Fibroblast of pulmonary artery (primary cell): ENCODE results near the gene NOC2L.

Experiments
- DNase-seq: peaks from one replicate; pipeline ENCODE4 v3.0.0-alpha.2; 2010; ENCODE audit warnings: low read depth
- H3K4me3 ChIP-seq: replicated peaks from 2 replicates; pipeline ENCODE4 v1.5.1; 2011; ENCODE audit warnings: low read depth, mild to moderate bottlenecking, control low read depth, low read length, moderate library complexity
- CTCF ChIP-seq: IDR thresholded peaks from 2 replicates; pipeline ENCODE4 v1.5.1; 2011; ENCODE audit warnings: mild to moderate bottlenecking, control low read depth, low read length, inconsistent platforms; ENCODE audit errors: missing control alignments

Gene NOC2L

DNA sequence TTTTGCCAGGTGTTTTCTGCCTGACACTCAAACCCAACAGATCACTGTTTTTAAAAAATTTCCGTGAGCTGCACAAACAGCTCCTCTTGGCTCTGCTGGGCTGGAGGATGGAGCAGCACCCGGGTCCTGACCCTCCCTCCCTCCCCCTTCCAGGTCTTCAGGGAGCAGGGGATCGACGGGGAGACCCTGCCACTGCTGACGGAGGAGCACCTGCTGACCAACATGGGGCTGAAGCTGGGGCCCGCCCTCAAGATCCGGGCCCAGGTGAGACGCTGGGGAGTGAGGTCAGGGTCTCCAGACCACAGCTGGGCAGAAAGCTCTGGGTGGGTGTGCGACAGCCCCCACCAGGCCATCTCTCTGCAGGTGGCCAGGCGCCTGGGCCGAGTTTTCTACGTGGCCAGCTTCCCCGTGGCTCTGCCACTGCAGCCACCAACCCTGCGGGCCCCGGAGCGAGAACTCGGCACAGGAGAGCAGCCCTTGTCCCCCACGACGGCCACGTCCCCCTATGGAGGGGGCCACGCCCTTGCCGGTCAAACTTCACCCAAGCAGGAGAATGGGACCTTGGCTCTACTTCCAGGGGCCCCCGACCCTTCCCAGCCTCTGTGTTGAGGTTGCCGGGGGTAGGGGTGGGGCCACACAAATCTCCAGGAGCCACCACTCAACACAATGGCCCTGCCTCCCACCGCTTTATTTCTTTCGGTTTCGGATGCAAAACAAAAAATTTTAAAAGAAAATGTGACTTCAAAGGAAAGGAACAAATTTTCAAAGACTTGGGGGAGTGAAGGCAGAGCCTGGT lies 15.3 kb downstream of the NOC2L start:
- no peak for TF ChIP-seq CTCF
- no peak for DNase-seq
- no peak overlapping the region for H3K4me3 ChIP-seq

GRCh38 chr1:942864-943533 lies 16.1 kb downstream of the NOC2L start:
- DNase-seq, result peak; percentile 55
- H3K4me3 ChIP-seq, result peak overlapping the region; percentile 17
- no peak for TF ChIP-seq CTCF

DNA sequence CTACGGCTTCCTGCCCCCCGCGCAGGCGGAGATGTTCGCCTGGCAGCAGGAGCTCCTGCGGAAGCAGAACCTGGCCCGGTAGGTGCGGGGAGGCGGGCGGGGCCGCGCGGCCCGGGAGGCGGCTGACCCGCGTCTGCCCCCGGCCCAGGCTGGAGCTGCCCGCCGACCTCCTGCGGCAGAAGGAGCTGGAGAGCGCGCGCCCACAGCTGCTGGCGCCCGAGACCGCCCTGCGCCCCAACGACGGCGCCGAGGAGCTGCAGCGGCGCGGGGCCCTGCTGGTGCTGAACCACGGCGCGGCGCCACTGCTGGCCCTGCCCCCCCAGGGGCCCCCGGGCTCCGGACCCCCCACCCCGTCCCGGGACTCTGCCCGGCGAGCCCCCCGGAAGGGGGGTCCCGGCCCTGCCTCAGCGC lies 16.6 kb downstream of the NOC2L start:
- TF ChIP-seq CTCF, result no peak
- peak overlapping the region; percentile 37 for H3K4me3 ChIP-seq
- no peak for DNase-seq

DNA sequence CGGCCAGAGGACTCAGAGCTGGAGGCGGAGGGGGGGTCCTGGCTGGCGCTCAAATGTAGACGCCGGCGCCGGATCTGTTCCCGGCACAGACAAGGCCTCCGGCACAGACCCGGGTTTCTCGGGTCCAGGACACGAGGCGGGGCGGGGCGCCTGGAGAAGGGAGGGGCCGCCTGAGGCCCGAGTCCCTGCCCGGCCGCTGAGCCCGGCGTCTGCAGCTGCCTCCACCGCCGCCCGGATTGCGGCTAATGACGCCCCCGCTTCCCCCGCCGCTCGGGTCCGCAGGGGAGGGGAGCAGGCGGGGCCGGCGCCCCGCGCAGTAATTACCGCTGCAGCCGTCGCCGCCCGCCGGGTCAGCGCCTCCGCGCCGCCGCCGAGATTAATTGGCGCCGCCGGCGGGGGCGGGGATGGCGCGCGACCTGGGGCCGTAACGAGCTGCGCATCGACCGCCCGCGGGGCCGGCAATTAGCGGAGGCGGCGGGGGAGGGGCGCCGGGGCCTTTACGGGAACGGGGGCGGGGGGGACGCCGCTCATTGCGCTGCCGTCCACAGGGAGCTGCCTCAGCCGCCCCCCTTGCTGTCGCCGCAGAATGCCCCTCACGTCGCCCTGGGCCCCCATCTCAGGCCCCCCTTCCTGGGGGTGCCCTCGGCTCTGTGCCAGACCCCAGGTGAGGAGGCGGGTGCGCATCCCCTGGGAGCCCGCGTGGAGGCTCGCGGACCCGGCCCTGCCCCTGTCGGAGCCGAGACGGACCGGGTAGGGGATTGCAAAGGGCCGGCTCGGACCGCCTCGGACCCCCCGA lies 17.3 kb downstream of the NOC2L start:
- TF ChIP-seq CTCF, result no peak
- H3K4me3 ChIP-seq, result peak overlapping the region; percentile 37
- peak; percentile 67 for DNase-seq

DNA sequence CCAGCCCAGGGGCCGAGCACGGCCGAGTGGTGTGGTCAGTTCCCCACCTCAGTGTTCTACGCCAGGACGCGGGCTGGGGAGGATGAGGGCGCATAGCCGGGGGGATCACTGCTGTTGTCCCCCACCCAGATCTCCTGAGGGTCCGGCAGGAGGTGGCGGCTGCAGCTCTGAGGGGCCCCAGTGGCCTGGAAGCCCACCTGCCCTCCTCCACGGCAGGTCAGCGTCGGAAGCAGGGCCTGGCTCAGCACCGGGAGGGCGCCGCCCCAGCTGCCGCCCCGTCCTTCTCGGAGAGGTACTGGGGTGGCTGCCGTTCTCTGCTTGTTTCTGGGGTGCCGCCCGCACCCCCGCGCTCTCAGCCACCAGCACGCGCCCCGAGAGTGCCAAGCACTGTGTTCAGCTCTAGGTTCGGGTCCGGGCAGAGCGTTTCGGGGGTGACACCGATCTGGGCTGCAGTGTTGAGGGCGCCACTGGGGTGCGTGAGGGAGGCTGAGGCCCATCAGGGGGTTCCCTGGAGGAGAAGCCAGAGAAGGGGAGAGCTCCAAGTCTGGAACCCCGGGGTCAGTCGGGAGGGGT lies 18.0 kb downstream of the NOC2L start:
- peak overlapping the region; percentile 5 for H3K4me3 ChIP-seq
- DNase-seq, result no peak
- no peak for TF ChIP-seq CTCF

DNA sequence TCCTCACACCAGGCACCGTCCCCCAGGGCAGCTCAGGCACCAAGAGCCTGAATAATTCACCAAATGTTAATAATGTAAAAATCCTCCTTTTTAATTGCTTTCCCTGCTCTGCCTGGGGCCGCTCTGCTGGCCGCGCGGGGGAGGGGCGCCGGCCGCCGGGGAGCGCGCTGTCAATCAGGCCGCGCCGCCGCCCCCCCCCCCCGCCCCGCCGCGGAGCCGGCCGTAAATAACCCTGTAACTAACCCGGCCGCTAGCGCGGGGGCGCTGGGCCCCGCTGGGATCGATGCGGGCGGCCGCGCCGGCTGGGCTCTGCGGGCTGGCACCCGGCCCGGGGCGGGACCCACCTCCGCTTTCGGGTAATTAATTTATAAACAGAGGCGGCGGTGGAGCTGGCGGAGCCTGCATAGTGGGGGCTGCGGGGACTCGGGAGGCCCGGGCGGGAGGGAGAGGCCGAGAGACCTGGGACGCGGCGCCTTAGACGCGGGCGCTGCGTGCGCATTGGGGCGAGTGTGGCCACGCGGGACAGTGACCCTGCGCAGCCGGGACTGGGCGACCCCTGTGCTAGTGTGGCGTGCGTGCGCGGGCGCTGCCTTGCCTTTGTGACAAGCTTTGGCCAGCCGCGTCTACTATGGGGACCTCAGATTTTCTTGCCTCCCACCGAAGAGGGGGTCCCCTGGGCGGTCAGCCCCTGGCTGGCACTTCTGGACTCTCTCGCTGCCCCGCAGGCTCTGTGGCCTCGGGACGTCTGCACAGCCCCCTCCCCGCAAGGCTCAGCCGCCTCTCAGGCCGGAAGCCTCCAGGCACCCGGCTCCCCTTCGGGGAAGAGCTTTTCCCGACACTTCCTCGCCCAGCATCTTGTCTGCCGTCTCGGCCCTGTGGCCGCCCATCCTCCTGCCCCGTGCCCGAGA lies 18.7 kb downstream of the NOC2L start:
- peak; percentile 44 for DNase-seq
- no peak for TF ChIP-seq CTCF
- H3K4me3 ChIP-seq, result peak overlapping the region; percentile 27
